Measurements from ENCODE around the gene IFITM5.

DNA sequence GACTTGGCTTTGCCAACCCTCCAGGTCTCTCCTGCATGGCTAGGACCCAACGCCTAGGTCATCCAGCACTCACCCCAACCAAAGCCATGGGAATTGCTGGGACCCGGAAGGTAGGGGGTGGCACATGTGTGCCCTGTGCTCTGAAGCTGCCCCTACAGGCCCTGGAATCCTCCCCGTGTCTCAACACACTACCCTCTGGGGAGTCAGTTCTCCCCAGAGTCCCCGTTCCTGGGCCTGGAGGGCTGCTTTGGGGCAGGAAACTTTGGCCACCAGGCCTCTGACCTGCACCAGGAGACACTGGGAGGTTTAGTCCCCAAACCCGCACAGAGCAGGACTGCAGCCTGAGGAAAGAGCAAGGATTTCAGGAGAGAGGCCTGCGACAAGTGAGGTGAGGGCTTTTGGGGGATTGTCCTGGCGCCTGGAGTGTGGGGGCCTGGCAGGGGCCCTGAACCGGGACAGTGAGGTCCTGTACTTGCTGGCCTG is 14.0 kb upstream of the IFITM5 start:
- TF ChIP-seq, protein P1, sequence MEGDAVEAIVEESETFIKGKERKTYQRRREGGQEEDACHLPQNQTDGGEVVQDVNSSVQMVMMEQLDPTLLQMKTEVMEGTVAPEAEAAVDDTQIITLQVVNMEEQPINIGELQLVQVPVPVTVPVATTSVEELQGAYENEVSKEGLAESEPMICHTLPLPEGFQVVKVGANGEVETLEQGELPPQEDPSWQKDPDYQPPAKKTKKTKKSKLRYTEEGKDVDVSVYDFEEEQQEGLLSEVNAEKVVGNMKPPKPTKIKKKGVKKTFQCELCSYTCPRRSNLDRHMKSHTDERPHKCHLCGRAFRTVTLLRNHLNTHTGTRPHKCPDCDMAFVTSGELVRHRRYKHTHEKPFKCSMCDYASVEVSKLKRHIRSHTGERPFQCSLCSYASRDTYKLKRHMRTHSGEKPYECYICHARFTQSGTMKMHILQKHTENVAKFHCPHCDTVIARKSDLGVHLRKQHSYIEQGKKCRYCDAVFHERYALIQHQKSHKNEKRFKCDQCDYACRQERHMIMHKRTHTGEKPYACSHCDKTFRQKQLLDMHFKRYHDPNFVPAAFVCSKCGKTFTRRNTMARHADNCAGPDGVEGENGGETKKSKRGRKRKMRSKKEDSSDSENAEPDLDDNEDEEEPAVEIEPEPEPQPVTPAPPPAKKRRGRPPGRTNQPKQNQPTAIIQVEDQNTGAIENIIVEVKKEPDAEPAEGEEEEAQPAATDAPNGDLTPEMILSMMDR (IDR thresholded peaks at IDR 0.05), result no peak
- TF ChIP-seq POLR2A (IDR thresholded peaks at IDR 0.05), result no peak

Data from thyroid gland (tissue), 4 donors.